ENCODE results near the gene FN3KRP. TPM values are rescaled to one million over a fixed set of nuclear protein-coding genes. Genes with fewer than 3 reads are reported as not detected.

The FN3KRP gene
- total and polyA plus RNA-seq, 2 experiments from 2014 or later: 18.6 to 38.7 TPM

DNA sequence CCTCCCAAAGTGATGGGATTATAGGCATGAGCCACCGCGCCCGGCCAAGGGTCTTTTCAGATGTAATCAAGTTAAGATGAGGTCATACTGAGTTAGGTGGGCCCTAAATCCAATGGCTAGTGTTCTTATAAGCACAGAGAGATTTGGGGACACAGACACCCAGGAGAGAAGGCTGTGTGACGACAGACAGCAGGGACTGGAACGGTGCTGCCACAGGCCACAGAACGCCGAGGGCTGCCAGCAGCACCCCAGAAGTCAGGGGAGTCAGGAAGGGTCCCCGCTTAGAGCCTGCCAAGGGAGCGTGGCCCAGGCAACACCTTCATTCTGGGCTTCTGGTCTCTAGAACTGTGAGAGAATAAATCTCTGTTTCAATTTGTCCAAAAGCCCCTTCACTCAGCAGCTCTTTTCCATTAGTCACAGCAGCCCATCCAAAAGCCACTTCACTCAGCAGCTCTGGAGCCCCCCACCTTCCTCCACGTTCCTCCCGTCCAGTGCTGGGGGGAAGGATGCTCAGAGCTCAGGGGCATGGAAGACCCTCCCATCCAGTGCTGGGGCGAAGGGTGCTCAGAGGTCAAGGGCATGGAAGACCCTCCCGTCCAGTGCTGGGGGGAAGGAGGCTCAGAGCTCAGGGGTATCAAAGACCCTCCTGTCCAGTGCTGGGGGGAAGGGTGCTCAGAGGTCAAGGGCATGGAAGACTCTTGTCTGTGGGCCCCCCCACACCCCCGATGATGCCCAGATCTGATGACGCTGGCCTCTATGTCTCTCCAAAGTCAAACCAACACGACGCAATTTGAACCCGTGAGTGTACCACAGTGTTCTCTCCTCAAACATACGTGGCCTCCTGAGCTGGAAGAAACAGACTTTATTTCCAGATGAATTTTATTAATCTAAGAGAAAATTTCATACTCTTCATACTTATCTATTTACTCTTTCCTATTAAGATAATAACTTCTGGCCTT, 29.9 kb upstream of the FN3KRP start:
- Histone ChIP-seq H3K4me1 (ENCODE audit: low read depth) (no peaks in the 10 kb centered on the region), H3K27ac (no peak overlapping the region)
- TF ChIP-seq, protein P1, sequence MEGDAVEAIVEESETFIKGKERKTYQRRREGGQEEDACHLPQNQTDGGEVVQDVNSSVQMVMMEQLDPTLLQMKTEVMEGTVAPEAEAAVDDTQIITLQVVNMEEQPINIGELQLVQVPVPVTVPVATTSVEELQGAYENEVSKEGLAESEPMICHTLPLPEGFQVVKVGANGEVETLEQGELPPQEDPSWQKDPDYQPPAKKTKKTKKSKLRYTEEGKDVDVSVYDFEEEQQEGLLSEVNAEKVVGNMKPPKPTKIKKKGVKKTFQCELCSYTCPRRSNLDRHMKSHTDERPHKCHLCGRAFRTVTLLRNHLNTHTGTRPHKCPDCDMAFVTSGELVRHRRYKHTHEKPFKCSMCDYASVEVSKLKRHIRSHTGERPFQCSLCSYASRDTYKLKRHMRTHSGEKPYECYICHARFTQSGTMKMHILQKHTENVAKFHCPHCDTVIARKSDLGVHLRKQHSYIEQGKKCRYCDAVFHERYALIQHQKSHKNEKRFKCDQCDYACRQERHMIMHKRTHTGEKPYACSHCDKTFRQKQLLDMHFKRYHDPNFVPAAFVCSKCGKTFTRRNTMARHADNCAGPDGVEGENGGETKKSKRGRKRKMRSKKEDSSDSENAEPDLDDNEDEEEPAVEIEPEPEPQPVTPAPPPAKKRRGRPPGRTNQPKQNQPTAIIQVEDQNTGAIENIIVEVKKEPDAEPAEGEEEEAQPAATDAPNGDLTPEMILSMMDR (IDR thresholded peaks at IDR 0.05; ENCODE audit: low read depth, low read length): no peak

DNA sequence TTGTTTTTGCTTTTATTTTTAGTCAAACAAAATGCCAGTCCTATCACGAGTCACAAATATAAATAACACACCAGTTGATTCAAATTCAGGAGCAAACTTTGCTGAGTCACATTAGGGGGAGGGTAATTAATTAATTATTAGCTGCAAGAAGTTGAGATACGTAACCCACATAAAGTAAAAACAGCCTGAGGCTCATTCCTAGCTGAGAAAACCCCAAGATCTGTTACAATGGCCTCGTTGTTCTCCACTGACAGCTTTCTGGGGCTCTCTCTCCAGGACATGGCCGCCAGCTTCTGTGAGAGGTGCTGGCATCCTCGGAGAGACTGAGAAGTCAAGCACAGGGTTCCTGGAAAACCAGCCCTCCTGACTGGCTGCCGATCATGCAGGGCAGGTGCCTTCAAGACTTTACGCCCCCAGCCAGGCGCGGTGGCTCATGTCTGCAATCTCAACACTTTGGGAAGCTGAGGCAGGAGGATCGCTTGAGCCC, 29.1 kb upstream of the FN3KRP start:
- Histone ChIP-seq H3K9me3 (ENCODE audit: low read depth) (no peaks in the 10 kb centered on the region), H3K27ac (no peak overlapping the region), H3K27me3 (no peaks in the 10 kb centered on the region), H3K36me3 (no peaks in the 10 kb centered on the region), H3K4me1 (ENCODE audit: low read depth) (no peaks in the 10 kb centered on the region), H3K4me3 (no peak overlapping the region)
- TF ChIP-seq, protein P1 (IDR thresholded peaks at IDR 0.05; ENCODE audit: low read depth, low read length): no peak
- no peak for DNase-seq (ENCODE audit: low read depth in 1 of 2, low spot score in 1 of 2)

More for the DNA sequence above, 29.9 kb upstream of the FN3KRP start:
- no peak for DNase-seq (ENCODE audit: low read depth in 1 of 2, low spot score in 1 of 2)
- Histone ChIP-seq H3K9me3 (ENCODE audit: low read depth) (no peaks in the 10 kb centered on the region), H3K27me3 (no peaks in the 10 kb centered on the region), H3K4me3 (no peak overlapping the region), H3K36me3 (no peaks in the 10 kb centered on the region)

DNA sequence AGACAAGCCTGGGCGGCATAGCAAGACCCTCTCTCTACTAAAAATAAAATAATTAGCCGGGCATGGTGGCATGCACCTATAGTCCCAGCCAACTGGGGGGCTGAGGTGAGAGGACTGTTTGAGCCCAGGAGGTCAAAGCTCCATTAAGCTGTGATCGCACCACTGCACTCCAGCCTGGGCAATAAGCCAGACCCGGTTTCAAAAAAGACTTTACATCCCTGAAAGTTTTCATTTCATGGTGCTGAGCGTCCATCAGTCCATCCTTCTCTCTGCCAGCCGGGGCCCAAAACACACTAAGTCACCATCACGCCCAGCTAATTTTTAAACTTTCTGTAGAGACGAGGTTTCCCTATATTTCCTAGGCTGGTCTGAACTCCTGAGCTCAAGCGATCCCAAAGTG, 28.6 kb upstream of the FN3KRP start:
- no peaks in the 10 kb centered on the region for H3K4me1 ChIP-seq (ENCODE audit: low read depth)
- H3K27me3 ChIP-seq: no peaks in the 10 kb centered on the region
- H3K4me3 ChIP-seq: no peak overlapping the region
- DNase-seq (ENCODE audit: low read depth in 1 of 2, low spot score in 1 of 2): no peak
- no peaks in the 10 kb centered on the region for H3K36me3 ChIP-seq
- H3K9me3 ChIP-seq (ENCODE audit: low read depth): no peaks in the 10 kb centered on the region
- TF ChIP-seq, protein P1 (IDR thresholded peaks at IDR 0.05; ENCODE audit: low read depth, low read length): no peak
- H3K27ac ChIP-seq: no peak overlapping the region

DNA sequence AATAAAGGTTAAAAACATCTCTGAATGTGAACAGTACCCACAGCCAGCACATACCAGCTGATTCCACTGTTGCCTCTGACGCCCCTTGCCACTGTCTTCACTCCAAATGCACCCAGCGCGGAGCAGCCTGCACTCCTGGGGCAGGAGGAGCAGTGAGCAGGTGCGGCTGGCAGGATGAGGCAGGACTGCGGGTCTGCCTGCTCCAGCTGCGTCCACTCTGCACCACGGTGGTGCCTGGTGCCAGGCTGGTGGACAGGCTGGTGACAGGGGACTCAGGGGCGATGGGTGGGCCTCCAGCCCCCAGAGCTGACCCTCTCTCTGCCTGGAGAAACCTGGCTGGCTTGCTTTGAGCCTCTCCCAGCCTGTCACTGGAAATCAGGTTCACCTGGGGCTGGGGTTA, 27.4 kb upstream of the FN3KRP start:
- Histone ChIP-seq H3K27ac (no peak overlapping the region), H3K4me3 (no peak overlapping the region), H3K27me3 (no peaks in the 10 kb centered on the region), H3K36me3 (no peaks in the 10 kb centered on the region), H3K4me1 (ENCODE audit: low read depth) (no peaks in the 10 kb centered on the region), H3K9me3 (ENCODE audit: low read depth) (no peaks in the 10 kb centered on the region)
- DNase-seq (ENCODE audit: low read depth in 1 of 2, low spot score in 1 of 2): no peak
- TF ChIP-seq, protein P1 (IDR thresholded peaks at IDR 0.05; ENCODE audit: low read depth, low read length): no peak

DNA sequence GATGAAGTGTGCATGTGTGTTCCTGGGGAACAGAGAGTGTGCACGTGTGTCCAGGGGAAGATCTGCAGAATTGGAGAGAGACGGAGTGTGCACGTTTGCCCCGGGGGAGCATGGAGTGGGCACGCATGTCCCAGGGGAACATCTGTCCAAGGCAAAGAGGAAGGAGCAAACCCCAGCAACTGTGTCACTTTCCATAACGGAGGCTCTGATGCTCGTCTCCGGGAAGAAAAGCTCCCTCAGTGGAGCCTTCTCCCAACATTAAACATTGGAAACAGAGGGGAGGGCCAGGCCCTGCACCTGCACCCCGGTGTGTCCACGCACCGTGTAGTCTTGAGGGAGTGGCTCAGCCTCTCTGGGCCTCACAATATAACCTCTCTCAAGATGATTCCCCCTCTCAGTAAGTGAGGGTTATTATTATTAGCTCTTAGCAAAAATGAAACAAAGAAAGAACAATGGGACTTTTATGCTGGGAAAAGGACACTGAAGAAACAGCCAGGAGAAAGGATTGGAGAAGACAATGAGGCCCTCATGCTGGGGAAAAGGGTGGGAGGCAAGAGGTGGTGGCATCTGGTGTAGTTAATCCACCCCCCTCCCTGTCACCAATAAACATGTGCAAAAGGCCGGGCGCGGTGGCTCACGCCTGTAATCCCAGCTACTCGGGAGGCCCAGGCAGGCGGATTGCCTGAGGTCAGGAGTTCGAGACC, 25.6 kb upstream of the FN3KRP start:
- no peaks in the 10 kb centered on the region for H3K9me3 ChIP-seq (ENCODE audit: low read depth)
- no peaks in the 10 kb centered on the region for H3K4me1 ChIP-seq (ENCODE audit: low read depth)
- no peak for DNase-seq (ENCODE audit: low read depth in 1 of 2, low spot score in 1 of 2)
- TF ChIP-seq, protein P1 (IDR thresholded peaks at IDR 0.05; ENCODE audit: low read depth, low read length): no peak
- no peaks in the 10 kb centered on the region for H3K36me3 ChIP-seq
- H3K4me3 ChIP-seq: no peak overlapping the region
- no peak overlapping the region for H3K27ac ChIP-seq
- H3K27me3 ChIP-seq: peaks cover 1% of the 10 kb centered on the region
